Measurements from ENCODE around the gene A1CF. TPM values are rescaled to one million over a fixed set of nuclear protein-coding genes. Genes with fewer than 3 reads are reported as not detected.

The A1CF gene
- total and polyA plus RNA-seq, 11 donors, result 0.03 to 0.08 TPM; not detected in 9

DNA sequence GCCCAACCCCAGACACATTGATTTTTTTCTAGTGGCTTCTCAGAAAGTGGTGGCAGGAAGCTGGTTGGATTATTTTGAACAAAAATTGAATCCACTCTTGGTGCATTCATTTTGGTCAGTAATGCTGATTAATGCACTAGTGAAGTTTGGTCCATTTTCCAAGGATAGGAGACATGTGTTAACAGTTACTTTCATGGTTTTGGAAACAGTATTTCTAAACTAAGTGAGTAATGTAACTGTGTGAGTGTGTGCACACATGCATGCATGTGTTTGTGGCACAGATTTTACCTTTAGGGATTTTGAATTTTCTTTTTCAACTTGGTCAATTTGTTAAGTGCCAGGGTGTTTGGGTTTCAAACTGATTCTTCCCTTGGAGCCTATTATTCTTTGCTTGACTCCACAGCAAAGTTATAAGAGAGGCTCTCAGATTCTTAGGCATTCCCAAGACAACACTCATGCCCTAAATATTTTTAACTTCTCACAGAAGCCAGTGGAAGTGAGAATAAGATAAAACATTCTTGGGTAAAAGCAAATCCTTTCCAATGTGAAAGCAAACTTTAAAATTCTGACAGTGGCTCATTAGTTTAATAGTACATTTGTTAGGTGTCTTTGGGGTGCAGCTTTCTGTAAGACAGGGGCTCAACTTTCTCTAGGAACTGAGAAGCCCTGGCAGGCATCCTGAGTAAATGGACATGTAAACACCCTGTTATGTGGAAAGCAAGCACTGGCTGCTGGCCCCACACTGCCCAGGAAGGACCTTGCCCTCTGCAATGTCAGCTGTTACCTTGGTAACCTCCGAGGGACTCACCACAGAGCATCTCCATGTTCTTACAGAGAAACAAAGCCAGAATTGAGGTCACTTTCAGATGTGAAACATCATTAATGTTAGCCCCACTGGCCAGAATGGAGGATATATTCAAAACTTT is 77.3 kb downstream of the A1CF start:
- intact Hi-C loops (cut with DNase I), result no loop called here
- H3K9me3 ChIP-seq, result no peaks in the 10 kb centered on the region
- peaks cover 0 to 7% (median 0%) of the 10 kb centered on the region in 9 donors for H3K27me3 ChIP-seq
- no peaks in the 10 kb centered on the region for H3K4me1 ChIP-seq
- TF ChIP-seq POLR2A (IDR thresholded peaks at IDR 0.05), result no peak
- TF ChIP-seq, protein P1, sequence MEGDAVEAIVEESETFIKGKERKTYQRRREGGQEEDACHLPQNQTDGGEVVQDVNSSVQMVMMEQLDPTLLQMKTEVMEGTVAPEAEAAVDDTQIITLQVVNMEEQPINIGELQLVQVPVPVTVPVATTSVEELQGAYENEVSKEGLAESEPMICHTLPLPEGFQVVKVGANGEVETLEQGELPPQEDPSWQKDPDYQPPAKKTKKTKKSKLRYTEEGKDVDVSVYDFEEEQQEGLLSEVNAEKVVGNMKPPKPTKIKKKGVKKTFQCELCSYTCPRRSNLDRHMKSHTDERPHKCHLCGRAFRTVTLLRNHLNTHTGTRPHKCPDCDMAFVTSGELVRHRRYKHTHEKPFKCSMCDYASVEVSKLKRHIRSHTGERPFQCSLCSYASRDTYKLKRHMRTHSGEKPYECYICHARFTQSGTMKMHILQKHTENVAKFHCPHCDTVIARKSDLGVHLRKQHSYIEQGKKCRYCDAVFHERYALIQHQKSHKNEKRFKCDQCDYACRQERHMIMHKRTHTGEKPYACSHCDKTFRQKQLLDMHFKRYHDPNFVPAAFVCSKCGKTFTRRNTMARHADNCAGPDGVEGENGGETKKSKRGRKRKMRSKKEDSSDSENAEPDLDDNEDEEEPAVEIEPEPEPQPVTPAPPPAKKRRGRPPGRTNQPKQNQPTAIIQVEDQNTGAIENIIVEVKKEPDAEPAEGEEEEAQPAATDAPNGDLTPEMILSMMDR (IDR thresholded peaks at IDR 0.05), result no peak
- no peak overlapping the region for H3K27ac ChIP-seq
- no peak for DNase-seq
- H3K4me3 ChIP-seq, result no peak overlapping the region
- no peaks in the 10 kb centered on the region for H3K36me3 ChIP-seq
- no peak for ATAC-seq
- WGBS, 4 donors, result 47 to 69% (median 53%) methylated on average over 1 of the region's 1 CpG

DNA sequence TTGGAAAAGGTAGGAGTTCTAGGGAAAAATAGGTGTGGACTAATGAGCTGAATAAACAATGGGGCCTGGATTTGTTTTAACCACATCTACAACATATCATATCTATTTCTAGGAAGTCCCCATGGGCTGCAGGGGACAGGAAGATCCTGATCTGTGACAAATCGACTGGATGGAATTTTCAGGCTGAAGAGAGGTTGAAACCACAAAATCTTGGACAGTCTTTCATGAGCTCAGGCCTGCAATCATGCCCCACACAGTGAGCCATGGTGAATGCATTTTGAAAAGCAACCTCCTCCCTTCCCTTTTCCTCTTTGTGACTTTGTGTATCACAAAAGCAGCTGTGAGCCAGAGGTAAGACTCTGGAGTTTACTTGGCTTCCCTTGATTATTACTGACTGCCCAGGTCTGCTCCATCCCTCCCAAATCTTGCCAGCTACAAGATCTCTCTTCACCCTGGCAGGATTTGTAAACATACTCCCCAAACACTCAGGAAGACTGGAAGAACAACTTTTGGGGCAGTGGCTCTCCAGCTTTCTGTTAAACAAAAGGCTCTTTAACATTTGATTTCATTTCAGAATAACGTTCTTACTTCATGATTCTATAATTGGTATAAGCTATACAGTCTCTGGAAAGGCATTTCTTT is 79.3 kb downstream of the A1CF start:
- 32 to 51% (median 42%) methylated on average over 2 of the region's 2 CpGs for WGBS, 4 donors
- Histone ChIP-seq H3K27ac (no peak overlapping the region), H3K36me3 (no peaks in the 10 kb centered on the region), H3K4me1 (no peaks in the 10 kb centered on the region), H3K27me3 (peaks cover 0 to 7% (median 0%) of the 10 kb centered on the region in 9 donors), H3K9me3 (no peaks in the 10 kb centered on the region), H3K4me3 (no peak overlapping the region)
- intact Hi-C loops (cut with DNase I), result no loop called here
- DNase-seq (no peak), ATAC-seq (no peak)
- TF ChIP-seq, protein P1 (IDR thresholded peaks at IDR 0.05), result no peak
- no peak for TF ChIP-seq POLR2A (IDR thresholded peaks at IDR 0.05)

DNA sequence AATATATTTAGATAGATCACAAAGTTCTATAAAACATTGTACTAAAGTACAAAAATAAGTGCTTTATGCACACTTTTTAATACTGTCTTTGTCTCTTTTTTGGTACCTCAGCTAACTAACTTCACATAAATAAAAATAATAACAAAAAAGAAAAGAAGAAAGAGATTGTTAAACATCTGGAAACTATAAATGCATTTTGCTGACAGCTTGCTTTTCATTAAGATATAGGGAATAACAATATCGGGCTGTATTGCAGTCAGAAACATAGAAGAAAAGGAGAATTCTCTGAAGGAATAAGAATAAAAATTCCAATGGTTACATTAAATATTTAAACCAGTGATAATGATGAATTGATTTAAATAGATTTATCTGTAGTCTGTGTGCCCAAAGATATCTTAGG is 85.8 kb downstream of the A1CF start:
- no peak for DNase-seq
- Histone ChIP-seq H3K4me3 (no peak overlapping the region), H3K4me1 (no peaks in the 10 kb centered on the region), H3K27me3 (peaks cover 0 to 8% (median 0%) of the 10 kb centered on the region in 9 donors), H3K9me3 (no peaks in the 10 kb centered on the region), H3K36me3 (no peaks in the 10 kb centered on the region), H3K27ac (no peak overlapping the region)
- ATAC-seq, result no peak
- WGBS, 4 donors, result 76 to 84% (median 80%) methylated on average over 1 of the region's 1 CpG
- intact Hi-C loops (cut with DNase I), result no loop called here
- TF ChIP-seq, protein P1 (IDR thresholded peaks at IDR 0.05), result no peak
- TF ChIP-seq POLR2A (IDR thresholded peaks at IDR 0.05), result no peak

DNA sequence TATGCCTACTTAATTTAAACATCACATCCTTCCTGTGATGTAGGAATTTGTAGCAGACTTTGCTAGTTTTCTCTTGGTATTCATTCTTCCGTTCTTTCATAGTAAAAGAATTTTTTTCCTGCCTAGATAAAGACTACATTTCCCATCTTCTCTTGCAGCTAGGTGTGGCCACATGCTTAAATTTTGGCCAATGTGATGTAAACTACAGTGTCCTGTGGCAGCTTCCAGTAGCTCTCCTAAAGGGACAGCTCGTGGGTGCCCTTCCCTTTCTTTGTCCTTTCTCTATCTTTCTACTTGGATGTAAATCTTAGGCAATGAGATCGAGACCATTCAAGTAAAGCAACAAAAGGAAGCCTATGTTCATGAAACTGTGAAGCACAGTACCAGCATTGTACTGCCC is 87.1 kb downstream of the A1CF start:
- Histone ChIP-seq H3K9me3 (no peaks in the 10 kb centered on the region), H3K27ac (no peak overlapping the region), H3K4me3 (no peak overlapping the region), H3K27me3 (peaks cover 0 to 8% (median 0%) of the 10 kb centered on the region in 9 donors), H3K36me3 (no peaks in the 10 kb centered on the region), H3K4me1 (no peaks in the 10 kb centered on the region)
- no peak for DNase-seq
- no peak for ATAC-seq
- 60 to 83% (median 68%) methylated on average over 3 of the region's 3 CpGs for WGBS, 4 donors
- intact Hi-C loops (cut with DNase I), result no loop called here
- TF ChIP-seq, protein P1 (IDR thresholded peaks at IDR 0.05), result no peak
- no peak for TF ChIP-seq POLR2A (IDR thresholded peaks at IDR 0.05)
